Effector memory CD4-positive, alpha-beta T cell (primary cell): ENCODE measurements around the gene TEX47.

ENCODE experiments used
- DNase-seq, 3 donors: peaks; one replicate each; pipeline ENCODE4 v3.0.0-alpha.2; 2020
- H3K27ac ChIP-seq: 2 replicates; pipeline ENCODE4 v1.7.0; 2013; ENCODE audit warnings: mild to moderate bottlenecking, low read length, moderate library complexity; ENCODE audit not compliant: insufficient read depth, poor library complexity, severe bottlenecking
- H3K27me3 ChIP-seq: replicated peaks from 2 replicates; pipeline ENCODE4 v1.7.0; 2013; ENCODE audit warnings: mild to moderate bottlenecking, low read length; ENCODE audit not compliant: insufficient read depth, control insufficient read depth, poor library complexity, severe bottlenecking
- H3K36me3 ChIP-seq: 2 replicates; pipeline ENCODE4 v1.7.0; 2013; ENCODE audit warnings: mild to moderate bottlenecking, low read length, moderate library complexity; ENCODE audit not compliant: control insufficient read depth, insufficient read depth
- H3K4me1 ChIP-seq: 2 replicates; pipeline ENCODE4 v1.7.0; 2013; ENCODE audit warnings: low read length, mild to moderate bottlenecking; ENCODE audit not compliant: control insufficient read depth, insufficient read depth, poor library complexity, severe bottlenecking
- H3K4me3 ChIP-seq: 2 replicates; pipeline ENCODE4 v1.7.0; 2013; ENCODE audit warnings: low read length, low read depth, mild to moderate bottlenecking; ENCODE audit not compliant: insufficient read depth, poor library complexity, severe bottlenecking
- H3K9me3 ChIP-seq: 2 replicates; pipeline ENCODE4 v1.7.0; 2013; ENCODE audit warnings: mild to moderate bottlenecking, low read length, moderate library complexity; ENCODE audit not compliant: control insufficient read depth

The TEX47 gene

GRCh38 chr7:88789480-88790064 is 6.0 kb downstream of the TEX47 start:
- Histone ChIP-seq H3K9me3 (no peaks in the 10 kb centered on the region), H3K27me3 (no peaks in the 10 kb centered on the region), H3K27ac (no peak overlapping the region), H3K4me3 (no peak overlapping the region), H3K4me1 (no peaks in the 10 kb centered on the region), H3K36me3 (no peaks in the 10 kb centered on the region)
- DNase-seq, result no peak

- no peak for DNase-seq
- no peak overlapping the region for H3K27ac ChIP-seq
- no peak overlapping the region for H3K4me3 ChIP-seq
- H3K9me3 ChIP-seq, result no peaks in the 10 kb centered on the region
- no peaks in the 10 kb centered on the region for H3K27me3 ChIP-seq
- no peaks in the 10 kb centered on the region for H3K4me1 ChIP-seq
- H3K36me3 ChIP-seq, result no peaks in the 10 kb centered on the region
Observed at GRCh38 chr7:88787777-88788176, 7.8 kb downstream of the TEX47 start.

- H3K4me1 ChIP-seq, result no peaks in the 10 kb centered on the region
- H3K4me3 ChIP-seq, result no peak overlapping the region
- H3K27me3 ChIP-seq, result no peaks in the 10 kb centered on the region
- no peak overlapping the region for H3K27ac ChIP-seq
- H3K36me3 ChIP-seq, result no peaks in the 10 kb centered on the region
- DNase-seq, result no peak
- no peaks in the 10 kb centered on the region for H3K9me3 ChIP-seq
Observed at GRCh38 chr7:88775838-88776237, 19.7 kb downstream of the TEX47 start.

GRCh38 chr7:88772776-88773175 is 22.8 kb downstream of the TEX47 start:
- Histone ChIP-seq H3K9me3 (no peaks in the 10 kb centered on the region), H3K4me1 (no peaks in the 10 kb centered on the region), H3K27ac (no peak overlapping the region), H3K27me3 (no peaks in the 10 kb centered on the region), H3K36me3 (no peaks in the 10 kb centered on the region), H3K4me3 (no peak overlapping the region)
- no peak for DNase-seq

GRCh38 chr7:88771417-88771816 is 24.1 kb downstream of the TEX47 start:
- H3K27ac ChIP-seq, result no peak overlapping the region
- H3K27me3 ChIP-seq, result no peaks in the 10 kb centered on the region
- H3K36me3 ChIP-seq, result no peaks in the 10 kb centered on the region
- H3K4me1 ChIP-seq, result no peaks in the 10 kb centered on the region
- no peak overlapping the region for H3K4me3 ChIP-seq
- DNase-seq, result no peak
- no peaks in the 10 kb centered on the region for H3K9me3 ChIP-seq

- Histone ChIP-seq H3K4me3 (no peak overlapping the region), H3K27me3 (no peaks in the 10 kb centered on the region), H3K36me3 (no peaks in the 10 kb centered on the region), H3K4me1 (no peaks in the 10 kb centered on the region), H3K9me3 (no peaks in the 10 kb centered on the region), H3K27ac (no peak overlapping the region)
- no peak for DNase-seq
Observed at GRCh38 chr7:88761779-88762178, 33.8 kb downstream of the TEX47 start.

- H3K36me3 ChIP-seq, result no peaks in the 10 kb centered on the region
- H3K4me3 ChIP-seq, result no peak overlapping the region
- no peaks in the 10 kb centered on the region for H3K27me3 ChIP-seq
Observed at GRCh38 chr7:88760136-88760515, 35.4 kb downstream of the TEX47 start.

GRCh38 chr7:88759230-88760135 is 36.1 kb downstream of the TEX47 start, which contains the start of gene ZNF804B:
TSS of gene ZNF804B (plus strand) at chr7:88759700. CDS start at chr7:88759977, 277 bp downstream.
- Histone ChIP-seq H3K9me3 (no peaks in the 10 kb centered on the region), H3K4me3 (no peak within 1 kb of the TSS), H3K27ac (no peak within 1 kb of the TSS), H3K36me3 (no peaks in the 10 kb centered on the region), H3K27me3 (no peaks in the 10 kb centered on the region), H3K4me1 (no peaks in the 10 kb centered on the region)
- no peak for DNase-seq

More at GRCh38 chr7:88760136-88760515, 35.4 kb downstream of the TEX47 start:
- no peaks in the 10 kb centered on the region for H3K9me3 ChIP-seq
- H3K27ac ChIP-seq, result no peak overlapping the region
- H3K4me1 ChIP-seq, result no peaks in the 10 kb centered on the region
- no peak for DNase-seq

GRCh38 chr7:88758381-88759229 is 36.9 kb downstream of the TEX47 start:
- Histone ChIP-seq H3K9me3 (no peaks in the 10 kb centered on the region), H3K4me3 (no peak overlapping the region), H3K4me1 (no peaks in the 10 kb centered on the region), H3K36me3 (no peaks in the 10 kb centered on the region), H3K27me3 (no peaks in the 10 kb centered on the region), H3K27ac (no peak overlapping the region)
- no peak for DNase-seq
